GM19193 (cell line): Measurements from ENCODE around the gene SLCO6A1.

Experiments used
- POLR2A ChIP-seq: IDR thresholded peaks from 4 replicates; pipeline ENCODE4 v1.6.1; 2011; ENCODE audit not compliant: insufficient read depth, insufficient read length; ENCODE audit errors: extremely low read depth

The SLCO6A1 gene

DNA sequence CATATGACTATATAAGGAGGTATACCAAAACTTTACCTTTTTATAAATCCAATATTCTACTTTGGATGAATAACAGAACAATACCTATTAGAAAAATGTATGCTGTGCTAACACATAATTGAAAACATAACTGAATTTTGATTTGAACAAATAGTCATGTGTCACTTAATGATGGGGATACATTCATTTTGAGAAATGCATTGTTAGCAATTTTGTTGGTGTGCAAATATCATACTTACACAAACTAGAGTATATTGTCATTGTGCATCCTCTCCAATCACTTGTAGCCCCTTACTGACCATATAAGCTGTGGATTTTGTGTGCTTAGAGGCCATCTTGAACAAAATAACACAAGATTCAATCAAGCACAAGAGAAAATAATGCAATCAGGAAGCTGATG is 130.4 kb downstream of the SLCO6A1 start:
- TF ChIP-seq POLR2A: no peak

DNA sequence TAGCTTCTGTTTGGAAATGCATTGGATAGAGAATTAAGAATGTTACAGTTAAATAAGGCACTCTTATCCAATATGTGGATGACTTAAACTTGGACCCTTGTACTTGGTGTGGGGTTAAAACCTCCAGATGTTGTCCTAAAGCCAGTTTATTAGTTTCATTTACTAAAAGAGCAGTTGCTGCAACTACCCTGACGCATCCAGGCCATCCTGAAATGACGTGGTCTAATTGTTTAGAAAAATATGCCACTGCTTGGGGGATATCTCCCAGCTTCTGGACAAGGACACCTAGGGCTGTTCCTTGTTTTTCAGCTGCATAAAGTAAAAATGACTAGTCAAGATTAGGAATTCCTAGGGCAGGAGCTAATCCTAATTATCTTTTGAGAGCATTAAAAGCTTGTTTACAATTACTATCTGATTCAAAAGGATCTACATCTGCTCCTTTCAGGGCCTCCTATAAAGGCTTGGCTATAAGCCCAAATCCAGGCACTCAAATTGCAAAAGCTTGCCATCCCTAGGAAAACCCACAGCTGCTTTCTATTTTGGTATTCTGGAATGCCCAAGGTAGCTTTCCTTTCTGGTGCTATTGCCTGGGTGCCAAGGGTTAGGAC is 157.0 kb downstream of the SLCO6A1 start:
- no peak for TF ChIP-seq POLR2A

- no peak for TF ChIP-seq POLR2A
Observed at GRCh38 chr5:102324714-102325113, 174.1 kb downstream of the SLCO6A1 start.
